Thoracic aorta (tissue), 2 donors: ENCODE data around the gene FHIT. TPM values are rescaled to one million over a fixed set of nuclear protein-coding genes. Genes with fewer than 3 reads are reported as not detected.

Experiments
- ATAC-seq: fragments of 150-250 bp; one replicate; pipeline ENCODE4 v1.8.0; 2017; ENCODE audit warnings: low read depth; ENCODE audit not compliant: insufficient number of reproducible peaks, low FRiP score
- DNase-seq: peaks from one replicate; pipeline ENCODE4 v3.0.0-alpha.2; 2020; ENCODE audit warnings: low spot score
- H3K27ac ChIP-seq, 2 donors: fragments of 200-600 bp; sonication (generic); 1 replicate in 1 of 2; 2 replicates in 1 of 2; pipeline ENCODE4 v1.5.1; 2016; ENCODE audit warnings: mild to moderate bottlenecking in 2 of 2, moderate library complexity in 2 of 2
- H3K27me3 ChIP-seq: fragments of 200-600 bp; sonication (generic); replicated peaks from 2 replicates; pipeline ENCODE4 v1.6.0; 2016; ENCODE audit warnings: mild to moderate bottlenecking; ENCODE audit not compliant: insufficient read depth
- H3K36me3 ChIP-seq: fragments of 200-600 bp; sonication (generic); one replicate; pipeline ENCODE4 v1.5.1; 2016
- H3K4me1 ChIP-seq, 2 donors: fragments of 200-600 bp; sonication (generic); 1 replicate in 1 of 2; 2 replicates in 1 of 2; pipeline versions ENCODE4 v1.5.1 to v1.6.0; 2016; ENCODE audit warnings: low read depth in 2 of 2, mild to moderate bottlenecking in 1 of 2; ENCODE audit not compliant: control insufficient read depth in 1 of 2
- H3K4me3 ChIP-seq: fragments of 200-600 bp; sonication (generic); 2 replicates; pipeline ENCODE4 v1.5.1; 2016; ENCODE audit warnings: mild to moderate bottlenecking
- H3K9me3 ChIP-seq: fragments of 200-600 bp; sonication (generic); 2 replicates; pipeline ENCODE4 v1.5.1; 2016
- CTCF ChIP-seq: fragments of 200-600 bp; sonication (generic); IDR thresholded peaks from one replicate; pipeline ENCODE4 v1.5.1; 2019; ENCODE audit warnings: antibody characterized with exemption
- total RNA-seq, 2 donors: library from RNA; depleted of rRNA; stranded (reverse); fragments of >200 nt; gene quantifications; one replicate each; pipeline versions ENCODE4 v1.1.0 to v1.2.3, GENCODE V29; 2016

FHIT gene
- total RNA-seq, 2 donors from 2014 or later, result 2.0 to 2.3 TPM

- Histone ChIP-seq H3K4me1 (no peaks in the 10 kb centered on the region), H3K27me3 (no peaks in the 10 kb centered on the region), H3K27ac (no peak overlapping the region), H3K36me3 (no peaks in the 10 kb centered on the region), H3K9me3 (no peaks in the 10 kb centered on the region), H3K4me3 (no peak overlapping the region)
- no peak for TF ChIP-seq CTCF
- ATAC-seq (no peak), DNase-seq (no peak)
Observed at GRCh38 chr3:61094608-61095007, 156.6 kb downstream of the FHIT start.

GRCh38 chr3:61093364-61093763 is 157.9 kb downstream of the FHIT start:
- DNase-seq (no peak), ATAC-seq (no peak)
- Histone ChIP-seq H3K27me3 (no peaks in the 10 kb centered on the region), H3K4me3 (no peak overlapping the region), H3K27ac (no peak overlapping the region), H3K4me1 (no peaks in the 10 kb centered on the region), H3K36me3 (no peaks in the 10 kb centered on the region), H3K9me3 (no peaks in the 10 kb centered on the region)
- no peak for TF ChIP-seq CTCF

- Histone ChIP-seq H3K9me3 (no peaks in the 10 kb centered on the region), H3K4me1 (no peaks in the 10 kb centered on the region), H3K27me3 (no peaks in the 10 kb centered on the region), H3K27ac (no peak overlapping the region), H3K4me3 (no peak overlapping the region), H3K36me3 (no peaks in the 10 kb centered on the region)
- no peak for ATAC-seq
- no peak for TF ChIP-seq CTCF
- no peak for DNase-seq
Observed at GRCh38 chr3:61092870-61093269, 158.4 kb downstream of the FHIT start.

- TF ChIP-seq CTCF, result no peak
- no peaks in the 10 kb centered on the region for H3K4me1 ChIP-seq
- H3K27me3 ChIP-seq, result no peaks in the 10 kb centered on the region
- DNase-seq (no peak), ATAC-seq (no peak)
- no peak overlapping the region for H3K4me3 ChIP-seq
- H3K9me3 ChIP-seq, result no peaks in the 10 kb centered on the region
- H3K27ac ChIP-seq, result no peak overlapping the region
- H3K36me3 ChIP-seq, result no peaks in the 10 kb centered on the region
Observed at GRCh38 chr3:61090389-61091169, 160.7 kb downstream of the FHIT start.

- DNase-seq (no peak), ATAC-seq (no peak)
- Histone ChIP-seq H3K36me3 (no peaks in the 10 kb centered on the region), H3K27me3 (no peaks in the 10 kb centered on the region), H3K4me3 (no peak overlapping the region), H3K9me3 (no peaks in the 10 kb centered on the region), H3K27ac (no peak overlapping the region), H3K4me1 (no peaks in the 10 kb centered on the region)
- TF ChIP-seq CTCF, result no peak
Observed at GRCh38 chr3:61087465-61087864, 163.8 kb downstream of the FHIT start.
